Keratinocyte (primary cell): ENCODE measurements around the gene FLNA.

Source experiments
- EZH2 ChIP-seq: IDR thresholded peaks from one replicate; pipeline ENCODE4 v1.6.1; 2012; ENCODE audit warnings: inconsistent platforms, mild to moderate bottlenecking, low read length, moderate library complexity
- TF ChIP-seq, protein P1 (sequence below), 3 experiments: IDR thresholded peaks in 1 of 3; conservative IDR thresholded peaks in 1 of 3; optimal IDR thresholded peaks in 1 of 3; 2 replicates in 2 of 3; 3 replicates in 1 of 3; pipeline versions ENCODE3 to v1.5.1; 2011; ENCODE audit warnings: low read length in 3 of 3, mild to moderate bottlenecking in 3 of 3, moderate library complexity in 2 of 3, control low read depth in 1 of 3, inconsistent platforms in 1 of 3; ENCODE audit not compliant: insufficient read depth in 2 of 3; ENCODE audit errors: extremely low read depth in 1 of 3

- no peak for TF ChIP-seq EZH2
- TF ChIP-seq, protein P1, sequence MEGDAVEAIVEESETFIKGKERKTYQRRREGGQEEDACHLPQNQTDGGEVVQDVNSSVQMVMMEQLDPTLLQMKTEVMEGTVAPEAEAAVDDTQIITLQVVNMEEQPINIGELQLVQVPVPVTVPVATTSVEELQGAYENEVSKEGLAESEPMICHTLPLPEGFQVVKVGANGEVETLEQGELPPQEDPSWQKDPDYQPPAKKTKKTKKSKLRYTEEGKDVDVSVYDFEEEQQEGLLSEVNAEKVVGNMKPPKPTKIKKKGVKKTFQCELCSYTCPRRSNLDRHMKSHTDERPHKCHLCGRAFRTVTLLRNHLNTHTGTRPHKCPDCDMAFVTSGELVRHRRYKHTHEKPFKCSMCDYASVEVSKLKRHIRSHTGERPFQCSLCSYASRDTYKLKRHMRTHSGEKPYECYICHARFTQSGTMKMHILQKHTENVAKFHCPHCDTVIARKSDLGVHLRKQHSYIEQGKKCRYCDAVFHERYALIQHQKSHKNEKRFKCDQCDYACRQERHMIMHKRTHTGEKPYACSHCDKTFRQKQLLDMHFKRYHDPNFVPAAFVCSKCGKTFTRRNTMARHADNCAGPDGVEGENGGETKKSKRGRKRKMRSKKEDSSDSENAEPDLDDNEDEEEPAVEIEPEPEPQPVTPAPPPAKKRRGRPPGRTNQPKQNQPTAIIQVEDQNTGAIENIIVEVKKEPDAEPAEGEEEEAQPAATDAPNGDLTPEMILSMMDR (optimal IDR thresholded peaks at IDR 0.05 in 1 of 3, IDR thresholded peaks at IDR 0.05 in 1 of 3, conservative IDR thresholded peaks at IDR 0.05 in 1 of 3; ENCODE audit: extremely low read depth in 1 of 3, insufficient read depth in 2 of 3, low read length in 3 of 3), result no peak
These were observed 9.3 kb downstream of the FLNA start for GRCh38 chrX:154365052-154365600.
